Measurements from ENCODE around the gene ING3. TPM values are rescaled to one million over a fixed set of nuclear protein-coding genes. Genes with fewer than 3 reads are reported as not detected.

ING3 gene
- total and polyA plus RNA-seq, 9 of the 15 experiments (the other 6 are each of a cell fraction or from before 2014, with no cell fraction given): 22.8 to 233 (median 50.4) TPM

DNA sequence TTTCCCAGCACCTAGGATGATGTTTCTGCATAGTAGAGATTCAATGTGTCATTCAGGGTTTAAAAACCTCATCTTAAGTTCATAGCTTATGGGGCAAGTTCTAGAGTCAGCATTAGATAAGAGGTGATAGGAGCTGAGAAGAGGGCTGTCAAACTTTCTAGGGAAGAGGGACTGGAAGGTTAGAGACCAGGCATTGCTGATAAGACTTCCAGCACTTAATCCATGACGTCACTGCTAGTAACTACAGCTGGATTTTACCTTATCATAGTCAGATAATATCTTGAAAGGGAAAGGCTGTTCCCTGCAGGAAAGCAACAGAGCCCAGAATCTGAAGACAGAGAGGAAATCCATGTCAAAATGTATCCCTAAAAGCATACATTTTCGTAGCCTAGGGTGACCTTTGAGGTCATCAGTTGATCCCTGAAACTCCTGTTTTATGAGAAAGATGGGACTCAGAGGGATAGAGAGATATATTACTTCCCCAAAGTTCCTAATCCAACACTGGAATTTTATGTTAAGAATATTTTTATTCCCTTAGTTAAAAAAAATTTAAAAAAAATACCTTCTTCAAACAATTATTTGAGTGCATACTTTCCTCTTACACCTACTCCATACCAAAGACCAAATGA is 34.7 kb downstream of the ING3 start (continued):
- TF ChIP-seq ATF6 (CRISPR knock-in tag; IDR thresholded peaks at IDR 0.05) (no peak), ZFP1 (CRISPR knock-in tag; IDR thresholded peaks at IDR 0.05) (no peak), FIP1L1 (IDR thresholded peaks at IDR 0.05; ENCODE audit: low read depth, low read length, poor library complexity, severe bottlenecking) (no peak), JUNB (CRISPR knock-in tag; conservative IDR thresholded peaks at IDR 0.05) (peak; percentile 88), STAT5B (CRISPR knock-in tag; IDR thresholded peaks at IDR 0.05) (no peak), PHF8 (IDR thresholded peaks at IDR 0.05; ENCODE audit: borderline replicate concordance, low read length) (no peak), RNF219 (CRISPR knock-in tag; IDR thresholded peaks at IDR 0.05) (no peak), ZNF3 (CRISPR knock-in tag; IDR thresholded peaks at IDR 0.05) (no peak), MAFK (IDR thresholded peaks at IDR 0.05; ENCODE audit: low read length) (no peak), RBM22 (IDR thresholded peaks at IDR 0.05; ENCODE audit: low read depth, low read length, poor library complexity, severe bottlenecking) (no peak)
- TF ChIP-seq, protein P1, sequence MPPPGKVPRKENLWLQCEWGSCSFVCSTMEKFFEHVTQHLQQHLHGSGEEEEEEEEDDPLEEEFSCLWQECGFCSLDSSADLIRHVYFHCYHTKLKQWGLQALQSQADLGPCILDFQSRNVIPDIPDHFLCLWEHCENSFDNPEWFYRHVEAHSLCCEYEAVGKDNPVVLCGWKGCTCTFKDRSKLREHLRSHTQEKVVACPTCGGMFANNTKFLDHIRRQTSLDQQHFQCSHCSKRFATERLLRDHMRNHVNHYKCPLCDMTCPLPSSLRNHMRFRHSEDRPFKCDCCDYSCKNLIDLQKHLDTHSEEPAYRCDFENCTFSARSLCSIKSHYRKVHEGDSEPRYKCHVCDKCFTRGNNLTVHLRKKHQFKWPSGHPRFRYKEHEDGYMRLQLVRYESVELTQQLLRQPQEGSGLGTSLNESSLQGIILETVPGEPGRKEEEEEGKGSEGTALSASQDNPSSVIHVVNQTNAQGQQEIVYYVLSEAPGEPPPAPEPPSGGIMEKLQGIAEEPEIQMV (tag; conservative IDR thresholded peaks at IDR 0.05; ENCODE audit: low read depth): no peak
